GM12878 (cell line): ENCODE results near the gene KCNH6. TPM values are rescaled to one million over a fixed set of nuclear protein-coding genes. Genes with fewer than 3 reads are reported as not detected.

Experiments used
- ATAC-seq: fragments of 200-7000 bp; cut with Tn5 transposase; 3 replicates; pipeline ENCODE4 v1.9.1; 2020; ENCODE audit warnings: mild to moderate bottlenecking, moderate library complexity
- BruUV-seq: library from RNA; stranded (reverse); fragments of 400-500 nt; replicated peaks from 2 replicates; lab custom pipeline; 2021; lab: Mats Ljungman, UMichigan
- CTCF ChIA-PET: fragments of 300-600 bp; sonication (Branson Sonifier 250); formaldehyde crosslinking; extraction: SDS; loops from one replicate; lab custom pipeline; 2021; ENCODE audit warnings: inconsistent platforms; lab: Yijun Ruan, JAX
- POLR2A ChIA-PET: fragments of 350-600 bp; formaldehyde crosslinking; extraction: SDS; loops from one replicate; lab custom pipeline; 2021; ENCODE audit warnings: inconsistent platforms; lab: Charles Lee
- RAD21 ChIA-PET: fragments of 300-600 bp; sonication (Branson Sonifier 250); formaldehyde crosslinking; loops from one replicate; lab custom pipeline; 2023; ENCODE audit warnings: antibody characterized with exemption; ENCODE audit not compliant: unreplicated experiment; lab: Charles Lee
- SMC1A ChIA-PET: fragments of 300-600 bp; sonication (Branson Sonifier 250); formaldehyde crosslinking; loops from one replicate; lab custom pipeline; 2023; ENCODE audit not compliant: unreplicated experiment, uncharacterized antibody; lab: Charles Lee
- DNase-seq: peaks from one replicate; pipeline ENCODE4 v3.0.0-alpha.2; 2011; ENCODE audit warnings: low read depth, low spot score
- FAIRE-seq: peaks from 3 replicates; lab custom pipeline; 2011; peaks lifted over from hg19 to GRCh38; lab: Jason Lieb, UNC
- H2AFZ ChIP-seq: 2 replicates; pipeline ENCODE4 v1.6.0; 2011; ENCODE audit warnings: low read depth, low read length, control low read depth; ENCODE audit not compliant: control insufficient read depth
- H3K27ac ChIP-seq: 2 replicates; pipeline ENCODE4 v1.5.1; 2011; ENCODE audit warnings: control low read depth; ENCODE audit not compliant: control insufficient read depth, insufficient read depth
- H3K27me3 ChIP-seq, 2 experiments: replicated peaks in 1 of 2; 2 replicates each; pipeline versions ENCODE4 v1.6.0 to v1.6.1; 2011; ENCODE audit warnings: low read length in 1 of 2; ENCODE audit not compliant: control insufficient read depth in 2 of 2, insufficient read depth in 2 of 2
- H3K36me3 ChIP-seq, 2 experiments: 2 replicates each; pipeline ENCODE4 v1.5.1; 2011; ENCODE audit warnings: low read length in 1 of 2; ENCODE audit not compliant: control insufficient read depth in 2 of 2, insufficient read depth in 2 of 2
- H3K4me1 ChIP-seq: 2 replicates; pipeline ENCODE4 v1.6.1; 2011; ENCODE audit warnings: mild to moderate bottlenecking, low read length, moderate library complexity, mixed read lengths; ENCODE audit not compliant: control insufficient read depth, insufficient read depth
- H3K4me2 ChIP-seq: 2 replicates; pipeline ENCODE4 v1.6.0; 2011; ENCODE audit warnings: control low read depth; ENCODE audit not compliant: control insufficient read depth, insufficient read depth
- H3K4me3 ChIP-seq: fragments of 200-600 bp; sonication (generic); 2 replicates; pipeline ENCODE4 v1.5.1; 2016
- H3K79me2 ChIP-seq: 2 replicates; pipeline ENCODE4 v1.6.0; 2011; ENCODE audit warnings: low read length; ENCODE audit not compliant: control insufficient read depth, insufficient read depth
- H3K9ac ChIP-seq: 2 replicates; pipeline ENCODE4 v1.8.0; 2011; ENCODE audit warnings: low read length, control low read depth, mixed read lengths; ENCODE audit not compliant: control insufficient read depth, insufficient read depth
- H3K9me3 ChIP-seq: replicated peaks from 3 replicates; pipeline ENCODE4 v1.5.1; 2011; ENCODE audit warnings: mild to moderate bottlenecking, low read length; ENCODE audit not compliant: control insufficient read depth, insufficient read depth
- H4K20me1 ChIP-seq: 2 replicates; pipeline ENCODE4 v1.6.0; 2011; ENCODE audit not compliant: control insufficient read depth, insufficient read depth
- CTCF ChIP-seq, 3 experiments: IDR thresholded peaks in 2 of 3; conservative IDR thresholded peaks in 1 of 3; 2 replicates each; pipeline ENCODE4 v1.5.1; 2011; ENCODE audit warnings: low read depth in 3 of 3, low read length in 3 of 3, mild to moderate bottlenecking in 3 of 3, control low read depth in 2 of 3, moderate library complexity in 2 of 3, inconsistent platforms in 1 of 3, mixed read lengths in 1 of 3; ENCODE audit not compliant: control insufficient read depth in 2 of 3, insufficient read depth in 1 of 3; ENCODE audit errors: extremely low read depth in 1 of 3
- POLR2AphosphoS5 ChIP-seq: IDR thresholded peaks from 2 replicates; pipeline ENCODE4 v1.6.1; 2011; ENCODE audit warnings: mild to moderate bottlenecking, low read length, inconsistent platforms
- RAD21 ChIP-seq: IDR thresholded peaks from 2 replicates; pipeline ENCODE4 v1.6.1; 2011; ENCODE audit warnings: mild to moderate bottlenecking, low read depth, low read length, moderate library complexity; ENCODE audit not compliant: insufficient read depth
- REST ChIP-seq: IDR thresholded peaks from 2 replicates; pipeline ENCODE4 v1.6.1; 2012; ENCODE audit warnings: mild to moderate bottlenecking, low read depth, low read length
- WGBS: methylation state at CpG from one replicate; pipeline ENCODE4 v1.1.6; 2016; ENCODE audit warnings: low lambda C conversion rate; ENCODE audit not compliant: insufficient replicate concordance, insufficient coverage; ENCODE audit errors: missing lambda C conversion rate; 5-methylcytosine and 5-hydroxymethylcytosine counted together
- in situ Hi-C: fragments of 300-500 bp; cut with MboI; formaldehyde crosslinking; loops from 9 replicates; pipeline ENCODE4 v1.14.3; 2018; ENCODE audit warnings: mixed read lengths
- intact Hi-C: fragments of 100-400 bp; cut with micrococcal nuclease; formaldehyde crosslinking; loops from one replicate; pipeline ENCODE4 v1.14.2; 2022; ENCODE audit not compliant: unreplicated experiment
- polyA plus RNA-seq, 11 experiments: library from polyadenylated mRNA; depleted of rRNA in 4 of 11; unstranded in 6 of 11; stranded (reverse) in 5 of 11; fragments of >200 nt; fragmentation: Nextera tagmentation in 4 of 11; fragmentation: Illumina TruSeq in 1 of 11; extraction: Ambion mirVana in 4 of 11; extraction: Trizol in 1 of 11; gene quantifications; 1 replicate in 1 of 11; 2 replicates in 10 of 11; pipeline versions ENCODE4 v1.2.1 to v1.2.3, GENCODE V29; 2011 to 2016; ENCODE audit warnings: inconsistent platforms in 2 of 11, missing spikeins in 2 of 11, low read depth in 1 of 11
- total RNA-seq, 4 experiments: library from RNA; depleted of rRNA in 3 of 4; stranded (reverse); fragments of >200 nt in 3 of 4; fragmentation: Illumina TruSeq in 1 of 4; extraction: Trizol in 1 of 4; gene quantifications; 2 replicates each; pipeline versions ENCODE4 v1.2.1 to v1.2.3, GENCODE V29; 2013 to 2021

The KCNH6 gene
- total and polyA plus RNA-seq, 10 of the 15 experiments (the other 5 are each of a cell fraction or from before 2014, with no cell fraction given): not detected

GRCh38 chr17:63573634-63574033, 50.5 kb downstream of the KCNH6 start:
- no peak overlapping the region for H3K4me2 ChIP-seq
- no peak for FAIRE-seq
- ChIA-PET POLR2A (no interaction called here), CTCF (interaction anchor here (0.6 kb wide), 1 partner anchor 137 kb away, joined by 3 read pairs; no protein-coding TSS in a partner anchor), SMC1A (no interaction called here), RAD21 (interaction anchor here (0.7 kb wide), 1 partner anchor 95 kb away, joined by 3 read pairs; no protein-coding TSS in a partner anchor)
- WGBS: 90% methylated on average over 5 of the region's 5 CpGs
- H3K79me2 ChIP-seq: peaks cover 27% of the 10 kb centered on the region
- no peak for ATAC-seq
- peaks cover 8% of the 10 kb centered on the region for H4K20me1 ChIP-seq
- H3K9ac ChIP-seq: no peak overlapping the region
- H3K4me1 ChIP-seq: no peaks in the 10 kb centered on the region
- H3K27ac ChIP-seq: no peak overlapping the region
- TF ChIP-seq CTCF (IDR thresholded peaks at IDR 0.05 in 2 of 3, conservative IDR thresholded peaks at IDR 0.05 in 1 of 3; ENCODE audit: control insufficient read depth in 2 of 3, extremely low read depth in 1 of 3, insufficient read depth in 1 of 3, low read depth in 3 of 3, low read length in 3 of 3) (peak in 1 of 3 experiments; percentile 12; a peak in 1 of 6 replicates), REST (no peak), RAD21 (no peak), POLR2AphosphoS5 (no peak)
- in situ Hi-C loops: no loop called here
- H3K27me3 ChIP-seq: no peaks in the 10 kb centered on the region
- DNase-seq: no peak
- H3K4me3 ChIP-seq: no peak overlapping the region
- peaks cover 3 to 8% of the 10 kb centered on the region in 2 experiments; a peak in 2 of 4 replicates for H3K36me3 ChIP-seq
- H2AFZ ChIP-seq: no peak overlapping the region
- H3K9me3 ChIP-seq: no peaks in the 10 kb centered on the region
- intact Hi-C loops: no loop called here
- BruUV-seq: no TSS peak
